Uterus (tissue), 4 donors: ENCODE measurements around the gene CYLC2. TPM values are rescaled to one million over a fixed set of nuclear protein-coding genes. Genes with fewer than 3 reads are reported as not detected.

Experiments
- DNase-seq, 2 donors: peaks; one replicate each; pipeline ENCODE4 v3.0.0-alpha.2; 2019 to 2020
- H3K27ac ChIP-seq, 2 donors: fragments of 200-600 bp; sonication (generic); 1 replicate in 1 of 2; 2 replicates in 1 of 2; pipeline ENCODE4 v1.5.1; 2016 to 2018
- H3K27me3 ChIP-seq, 2 donors: fragments of 200-600 bp; sonication (generic); one replicate each; pipeline ENCODE4 v1.5.1; 2018 to 2019; ENCODE audit warnings: control low read depth in 1 of 2
- H3K36me3 ChIP-seq, 2 donors: fragments of 200-600 bp; sonication (generic); one replicate each; pipeline ENCODE4 v1.5.1; 2019; ENCODE audit warnings: control low read depth in 1 of 2
- H3K4me1 ChIP-seq, 2 donors: fragments of 200-600 bp; sonication (generic); one replicate each; pipeline ENCODE4 v1.5.1; 2018 to 2019; ENCODE audit warnings: control low read depth in 1 of 2
- H3K4me3 ChIP-seq, 2 donors: fragments of 200-600 bp; sonication (generic); 1 replicate in 1 of 2; 2 replicates in 1 of 2; pipeline ENCODE4 v1.5.1; 2018 to 2019; ENCODE audit warnings: mild to moderate bottlenecking in 1 of 2
- H3K9me3 ChIP-seq, 2 donors: fragments of 200-600 bp; sonication (generic); one replicate each; pipeline ENCODE4 v1.5.1; 2019; ENCODE audit warnings: control low read depth in 1 of 2
- POLR2A ChIP-seq, 2 donors: fragments of 450-650 bp; IDR thresholded peaks; one replicate each; pipeline ENCODE4 v1.6.1; 2016; ENCODE audit warnings: antibody characterized with exemption in 2 of 2, mild to moderate bottlenecking in 1 of 2, moderate library complexity in 1 of 2
- intact Hi-C: fragments of 100-400 bp; cut with DNase I; formaldehyde crosslinking; loops from one replicate; pipeline ENCODE4 v1.15.1; 2023; ENCODE audit warnings: low total_unique reads
- small RNA-seq: library from RNA; depleted of rRNA; stranded (forward); fragments of <200 nt; gene quantifications from one replicate; pipeline ENCODE3, GENCODE V24; 2016
- total RNA-seq, 4 donors: library from RNA; depleted of rRNA in 3 of 4; stranded (reverse); fragments of >200 nt in 3 of 4; gene quantifications; one replicate each; pipeline versions ENCODE4 v1.1.0 to v1.2.4, GENCODE V29; 2014 to 2023
- TF ChIP-seq, protein P1 (sequence below), 4 experiments: fragments of 200-600 bp in 2 of 4; fragments of 450-650 bp in 2 of 4; sonication (generic) in 2 of 4; IDR thresholded peaks; one replicate each; pipeline ENCODE4 v1.5.1; 2016 to 2019; ENCODE audit warnings: antibody characterized with exemption in 4 of 4, mild to moderate bottlenecking in 2 of 4, moderate library complexity in 1 of 4
- donor health status: DM: yes; HTN: yes; CAD: no.

Gene CYLC2
- total RNA-seq, 4 donors from 2014 or later, result not detected

DNA sequence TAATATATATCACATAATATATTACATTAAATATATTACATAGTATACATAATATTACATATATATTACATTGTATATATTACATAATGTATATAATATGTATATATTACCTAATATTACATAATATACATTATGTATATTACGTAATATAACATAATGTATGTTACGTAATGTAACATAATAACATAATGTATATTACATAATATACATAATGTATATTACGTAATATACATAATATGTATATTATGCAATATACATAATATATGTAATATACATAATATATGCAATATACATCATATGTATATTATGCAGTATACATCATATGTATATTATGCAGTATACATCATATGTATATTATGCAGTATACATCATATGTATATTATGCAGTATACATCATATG lies 19.1 kb downstream of the CYLC2 start:
- intact Hi-C loops, result no loop called here
- no peaks in the 10 kb centered on the region for H3K36me3 ChIP-seq
- no peak for DNase-seq
- H3K4me1 ChIP-seq, result no peaks in the 10 kb centered on the region
- no peaks in the 10 kb centered on the region for H3K27me3 ChIP-seq
- no peaks in the 10 kb centered on the region for H3K9me3 ChIP-seq
- H3K4me3 ChIP-seq, result no peak overlapping the region
- TF ChIP-seq, protein P1, sequence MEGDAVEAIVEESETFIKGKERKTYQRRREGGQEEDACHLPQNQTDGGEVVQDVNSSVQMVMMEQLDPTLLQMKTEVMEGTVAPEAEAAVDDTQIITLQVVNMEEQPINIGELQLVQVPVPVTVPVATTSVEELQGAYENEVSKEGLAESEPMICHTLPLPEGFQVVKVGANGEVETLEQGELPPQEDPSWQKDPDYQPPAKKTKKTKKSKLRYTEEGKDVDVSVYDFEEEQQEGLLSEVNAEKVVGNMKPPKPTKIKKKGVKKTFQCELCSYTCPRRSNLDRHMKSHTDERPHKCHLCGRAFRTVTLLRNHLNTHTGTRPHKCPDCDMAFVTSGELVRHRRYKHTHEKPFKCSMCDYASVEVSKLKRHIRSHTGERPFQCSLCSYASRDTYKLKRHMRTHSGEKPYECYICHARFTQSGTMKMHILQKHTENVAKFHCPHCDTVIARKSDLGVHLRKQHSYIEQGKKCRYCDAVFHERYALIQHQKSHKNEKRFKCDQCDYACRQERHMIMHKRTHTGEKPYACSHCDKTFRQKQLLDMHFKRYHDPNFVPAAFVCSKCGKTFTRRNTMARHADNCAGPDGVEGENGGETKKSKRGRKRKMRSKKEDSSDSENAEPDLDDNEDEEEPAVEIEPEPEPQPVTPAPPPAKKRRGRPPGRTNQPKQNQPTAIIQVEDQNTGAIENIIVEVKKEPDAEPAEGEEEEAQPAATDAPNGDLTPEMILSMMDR (IDR thresholded peaks at IDR 0.05), result no peak
- TF ChIP-seq POLR2A (IDR thresholded peaks at IDR 0.05), result no peak
- H3K27ac ChIP-seq, result no peak overlapping the region

DNA sequence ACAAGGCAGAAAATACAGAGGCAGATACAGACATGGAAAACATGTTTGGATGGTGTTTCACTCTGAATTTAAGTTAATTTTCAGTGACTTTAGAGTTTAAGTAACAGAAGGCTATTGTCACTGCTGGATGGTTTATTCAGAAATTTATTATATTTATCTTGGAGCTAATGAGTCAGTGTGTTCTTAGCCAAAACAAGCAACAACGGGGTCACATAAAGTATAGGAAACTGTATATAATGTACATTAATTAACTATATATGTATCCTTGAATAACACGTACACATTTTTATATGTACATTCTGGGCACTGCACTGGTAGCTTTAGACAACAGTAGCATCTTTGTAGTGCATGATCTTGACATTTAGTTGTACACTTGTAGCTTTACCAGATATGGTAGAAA lies 30.7 kb downstream of the CYLC2 start:
- H3K4me1 ChIP-seq, result no peaks in the 10 kb centered on the region
- no peak for DNase-seq
- no peak overlapping the region for H3K27ac ChIP-seq
- no peaks in the 10 kb centered on the region for H3K36me3 ChIP-seq
- H3K27me3 ChIP-seq, result no peaks in the 10 kb centered on the region
- H3K9me3 ChIP-seq, result no peaks in the 10 kb centered on the region
- no peak overlapping the region for H3K4me3 ChIP-seq
- intact Hi-C loops, result no loop called here
- no peak for TF ChIP-seq POLR2A (IDR thresholded peaks at IDR 0.05)
- TF ChIP-seq, protein P1 (IDR thresholded peaks at IDR 0.05), result no peak

DNA sequence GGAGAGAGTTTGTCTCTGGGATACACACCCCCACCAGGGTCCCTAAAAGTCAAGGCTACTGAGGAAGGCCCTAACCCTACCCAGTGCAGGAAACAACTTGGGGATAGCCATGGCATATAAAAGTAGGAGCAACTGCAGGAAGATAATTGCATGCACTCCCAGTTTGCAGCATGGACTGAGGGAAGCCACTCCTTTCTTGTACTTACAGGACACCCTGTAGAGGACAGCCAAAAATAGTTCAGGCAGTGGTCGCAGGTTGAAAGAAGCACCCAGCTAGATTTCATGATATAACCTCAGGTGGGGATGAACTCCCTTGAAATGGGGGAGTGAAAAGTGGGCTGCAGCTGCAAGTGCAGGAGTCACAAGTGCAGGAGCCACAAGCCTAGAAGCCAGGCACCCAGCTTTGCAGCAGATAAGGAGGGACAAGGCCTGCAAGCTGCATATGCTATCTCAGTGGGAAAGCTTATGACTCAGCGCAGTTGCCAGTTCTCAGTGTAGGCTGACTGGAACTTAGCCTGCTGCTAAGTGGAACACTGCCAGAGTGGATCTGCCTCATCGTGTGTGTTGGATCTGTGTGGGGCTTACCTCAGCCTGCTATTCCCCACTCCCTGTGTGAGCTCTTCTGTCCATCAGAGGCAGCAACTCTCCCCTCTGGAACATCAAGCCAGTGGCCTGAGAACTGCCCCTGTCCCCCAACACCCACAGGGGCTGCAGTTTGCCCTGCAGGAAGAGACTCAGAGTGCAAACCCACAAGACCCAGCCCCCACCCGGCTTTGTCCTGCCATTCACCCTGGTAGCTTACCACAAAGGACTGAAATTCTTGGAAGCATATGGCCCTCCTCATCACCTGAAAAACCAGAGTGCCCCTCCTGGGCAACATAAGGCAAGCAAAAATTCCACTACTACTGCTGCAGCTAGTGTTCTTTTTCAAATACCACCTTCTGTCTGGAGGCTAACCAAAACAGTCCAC lies 42.7 kb downstream of the CYLC2 start:
- intact Hi-C loops, result no loop called here
- TF ChIP-seq, protein P1 (IDR thresholded peaks at IDR 0.05), result no peak
- TF ChIP-seq POLR2A (IDR thresholded peaks at IDR 0.05), result no peak

DNA sequence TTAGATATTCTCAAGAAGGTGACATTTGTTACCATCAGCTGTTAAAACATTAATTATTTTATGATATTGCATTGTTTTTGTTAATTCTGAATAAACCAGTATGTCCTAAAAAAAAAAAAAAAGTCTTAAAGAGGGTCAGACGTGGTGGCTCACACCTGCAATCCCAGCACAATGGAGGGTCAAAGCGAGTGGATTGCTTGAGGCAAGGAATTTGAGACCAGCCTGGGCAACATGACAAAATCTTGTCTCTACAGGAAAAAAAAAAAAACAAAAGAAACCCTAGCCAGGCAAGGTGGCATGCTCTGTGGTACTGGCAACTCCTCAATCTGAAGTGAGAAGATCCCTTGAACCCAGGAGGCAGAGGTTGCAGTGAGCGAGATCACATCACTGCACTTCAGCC lies 46.8 kb downstream of the CYLC2 start:
- no peak for DNase-seq
- no peak overlapping the region for H3K27ac ChIP-seq
- no peaks in the 10 kb centered on the region for H3K36me3 ChIP-seq
- no peak for TF ChIP-seq POLR2A (IDR thresholded peaks at IDR 0.05)
- TF ChIP-seq, protein P1 (IDR thresholded peaks at IDR 0.05), result no peak
- no peaks in the 10 kb centered on the region for H3K4me1 ChIP-seq
- H3K4me3 ChIP-seq, result no peak overlapping the region
- no peaks in the 10 kb centered on the region for H3K9me3 ChIP-seq
- intact Hi-C loops, result no loop called here
- H3K27me3 ChIP-seq, result no peaks in the 10 kb centered on the region

More for the DNA sequence above, 42.7 kb downstream of the CYLC2 start:
- Histone ChIP-seq H3K4me1 (no peaks in the 10 kb centered on the region), H3K27ac (no peak overlapping the region), H3K9me3 (no peaks in the 10 kb centered on the region), H3K36me3 (no peaks in the 10 kb centered on the region), H3K27me3 (no peaks in the 10 kb centered on the region), H3K4me3 (no peak overlapping the region)
- DNase-seq, result no peak

Small RNA genes within 50 kb of the gene (small RNA-seq; reads per million reads assigned to genes)
- gene AL589823.1, result not detected
